ENCODE results near the gene TCL1B. TPM values are rescaled to one million over a fixed set of nuclear protein-coding genes. Genes with fewer than 3 reads are reported as not detected.

TCL1B gene
- polyA plus RNA-seq, 2 of the 4 experiments (the other 2 are of a cell fraction), result not detected

DNA sequence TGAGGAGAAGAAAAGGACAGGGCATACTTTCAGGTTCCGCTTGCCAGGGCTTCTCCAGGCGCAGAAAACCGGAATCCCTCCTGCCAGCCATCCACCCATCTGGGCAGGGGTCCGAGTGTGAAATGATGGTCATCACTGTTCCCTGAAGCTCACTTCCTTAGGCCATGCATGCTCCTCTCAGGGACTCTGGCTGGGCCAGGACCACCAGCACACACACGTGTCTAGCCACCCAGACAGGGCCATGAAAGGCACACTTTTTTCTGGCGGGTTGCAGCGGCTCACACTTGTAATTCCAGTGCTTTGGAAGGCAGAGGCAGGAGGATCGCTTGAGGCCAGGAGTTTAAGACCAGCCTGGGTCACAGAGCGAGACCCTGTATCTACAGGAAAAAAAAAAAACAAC is 26.2 kb downstream of the TCL1B start:
- Histone ChIP-seq H3K4me1 (no peaks in the 10 kb centered on the region), H3K4me3 (no peak overlapping the region), H3K27ac (no peak overlapping the region), H3K9me3 (no peaks in the 10 kb centered on the region), H3K4me2 (no peak overlapping the region)
- no peak for DNase-seq (ENCODE audit: low read depth in 1 of 2, low spot score in 1 of 2)
- ChIA-PET POLR2A (no interaction called here), CTCF (no interaction called here)
- no peak for FAIRE-seq
- ATAC-seq, result no peak
- WGBS (ENCODE audit: missing lambda C conversion rate), result 47% methylated on average over 7 of the region's 9 CpGs
- no peak for TF ChIP-seq RARB (CRISPR knock-in tag; IDR thresholded peaks at IDR 0.05)

DNA sequence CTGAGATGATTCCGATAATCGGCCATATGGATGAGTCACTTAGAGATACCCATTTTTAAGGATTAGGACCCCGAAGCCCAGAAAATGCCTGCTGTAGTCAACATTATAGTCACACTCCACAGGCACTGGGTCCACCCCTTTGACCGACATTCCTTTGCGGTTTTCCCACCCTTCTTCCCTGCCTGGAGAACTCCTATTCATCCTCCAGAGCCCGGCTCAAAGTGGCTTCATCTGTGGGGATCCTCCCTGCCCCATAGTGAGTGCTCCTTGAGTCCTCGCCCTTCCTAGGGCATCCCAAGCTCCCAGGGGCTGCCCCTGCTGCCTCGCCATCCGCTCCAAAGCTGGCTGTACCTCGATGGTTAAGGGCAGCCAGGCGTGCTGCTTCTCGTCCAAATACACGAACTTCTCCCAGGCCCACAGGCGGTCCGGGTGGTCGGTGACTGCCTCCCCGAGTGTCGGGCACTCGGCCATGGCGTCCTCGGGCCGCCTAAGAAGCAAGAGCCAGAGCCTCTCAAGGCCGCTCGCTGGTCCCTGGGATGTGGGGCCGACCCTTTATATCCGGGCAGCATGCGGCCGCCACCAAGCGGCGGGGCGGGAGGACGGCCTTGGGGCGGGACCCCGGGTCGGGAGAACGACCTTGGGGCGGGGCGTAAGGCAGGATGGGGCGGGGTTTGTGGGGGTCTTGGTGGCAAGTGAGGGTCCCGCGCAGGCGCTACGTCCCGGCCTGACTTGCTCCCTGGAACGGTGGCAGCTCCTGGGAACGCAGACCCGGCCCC is 27.6 kb downstream of the TCL1B start, which contains the start of gene TCL1A:
Gene TCL1A (minus strand): TSS at position 530 of the 776 bp plus-strand sequence. CDS start 59 bp downstream, at position 471.
- Histone ChIP-seq H3K4me1 (no peaks in the 10 kb centered on the region), H3K4me2 (no peak within 1 kb of the TSS), H3K27ac (no peak within 1 kb of the TSS), H3K4me3 (no peak within 1 kb of the TSS), H3K9me3 (no peaks in the 10 kb centered on the region)
- WGBS (ENCODE audit: missing lambda C conversion rate), result 56% methylated on average over 23 of the region's 47 CpGs
- FAIRE-seq (no peak), DNase-seq (ENCODE audit: low read depth in 1 of 2, low spot score in 1 of 2) (no peak), ATAC-seq (no peak)
- TF ChIP-seq, protein P1, sequence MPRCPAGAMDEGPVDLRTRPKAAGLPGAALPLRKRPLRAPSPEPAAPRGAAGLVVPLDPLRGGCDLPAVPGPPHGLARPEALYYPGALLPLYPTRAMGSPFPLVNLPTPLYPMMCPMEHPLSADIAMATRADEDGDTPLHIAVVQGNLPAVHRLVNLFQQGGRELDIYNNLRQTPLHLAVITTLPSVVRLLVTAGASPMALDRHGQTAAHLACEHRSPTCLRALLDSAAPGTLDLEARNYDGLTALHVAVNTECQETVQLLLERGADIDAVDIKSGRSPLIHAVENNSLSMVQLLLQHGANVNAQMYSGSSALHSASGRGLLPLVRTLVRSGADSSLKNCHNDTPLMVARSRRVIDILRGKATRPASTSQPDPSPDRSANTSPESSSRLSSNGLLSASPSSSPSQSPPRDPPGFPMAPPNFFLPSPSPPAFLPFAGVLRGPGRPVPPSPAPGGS (IDR thresholded peaks at IDR 0.05), result no peak
- TF ChIP-seq, protein P2, sequence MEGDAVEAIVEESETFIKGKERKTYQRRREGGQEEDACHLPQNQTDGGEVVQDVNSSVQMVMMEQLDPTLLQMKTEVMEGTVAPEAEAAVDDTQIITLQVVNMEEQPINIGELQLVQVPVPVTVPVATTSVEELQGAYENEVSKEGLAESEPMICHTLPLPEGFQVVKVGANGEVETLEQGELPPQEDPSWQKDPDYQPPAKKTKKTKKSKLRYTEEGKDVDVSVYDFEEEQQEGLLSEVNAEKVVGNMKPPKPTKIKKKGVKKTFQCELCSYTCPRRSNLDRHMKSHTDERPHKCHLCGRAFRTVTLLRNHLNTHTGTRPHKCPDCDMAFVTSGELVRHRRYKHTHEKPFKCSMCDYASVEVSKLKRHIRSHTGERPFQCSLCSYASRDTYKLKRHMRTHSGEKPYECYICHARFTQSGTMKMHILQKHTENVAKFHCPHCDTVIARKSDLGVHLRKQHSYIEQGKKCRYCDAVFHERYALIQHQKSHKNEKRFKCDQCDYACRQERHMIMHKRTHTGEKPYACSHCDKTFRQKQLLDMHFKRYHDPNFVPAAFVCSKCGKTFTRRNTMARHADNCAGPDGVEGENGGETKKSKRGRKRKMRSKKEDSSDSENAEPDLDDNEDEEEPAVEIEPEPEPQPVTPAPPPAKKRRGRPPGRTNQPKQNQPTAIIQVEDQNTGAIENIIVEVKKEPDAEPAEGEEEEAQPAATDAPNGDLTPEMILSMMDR (IDR thresholded peaks at IDR 0.05), result no peak
- TF ChIP-seq PHF8 (IDR thresholded peaks at IDR 0.05; ENCODE audit: borderline replicate concordance, low read depth), result no peak
- no peak for TF ChIP-seq SMC3 (IDR thresholded peaks at IDR 0.05)
- no peak for TF ChIP-seq MAZ (IDR thresholded peaks at IDR 0.05; ENCODE audit: borderline replicate concordance, low read depth, low read length)
- no peak for TF ChIP-seq RFX5 (IDR thresholded peaks at IDR 0.05)
- TF ChIP-seq, protein P3, sequence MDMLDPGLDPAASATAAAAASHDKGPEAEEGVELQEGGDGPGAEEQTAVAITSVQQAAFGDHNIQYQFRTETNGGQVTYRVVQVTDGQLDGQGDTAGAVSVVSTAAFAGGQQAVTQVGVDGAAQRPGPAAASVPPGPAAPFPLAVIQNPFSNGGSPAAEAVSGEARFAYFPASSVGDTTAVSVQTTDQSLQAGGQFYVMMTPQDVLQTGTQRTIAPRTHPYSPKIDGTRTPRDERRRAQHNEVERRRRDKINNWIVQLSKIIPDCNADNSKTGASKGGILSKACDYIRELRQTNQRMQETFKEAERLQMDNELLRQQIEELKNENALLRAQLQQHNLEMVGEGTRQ (IDR thresholded peaks at IDR 0.05), result no peak
- TF ChIP-seq ESRRA (IDR thresholded peaks at IDR 0.05; ENCODE audit: borderline replicate concordance, low read length), result no peak
- no peak for TF ChIP-seq KDM1A (IDR thresholded peaks at IDR 0.05; ENCODE audit: low read depth)
- TF ChIP-seq CEBPB (IDR thresholded peaks at IDR 0.05), result no peak
- no peak for TF ChIP-seq NFE2L2 (conservative IDR thresholded peaks at IDR 0.05; ENCODE audit: low read length)
- TF ChIP-seq RAD21 (conservative IDR thresholded peaks at IDR 0.05 in 1 of 2, IDR thresholded peaks at IDR 0.05 in 1 of 2), result no peak
- TF ChIP-seq FOSL2 (IDR thresholded peaks at IDR 0.05), result no peak
- no peak for TF ChIP-seq FOSL2 (CRISPR knock-in tag; IDR thresholded peaks at IDR 0.05)
- TF ChIP-seq CHD2 (IDR thresholded peaks at IDR 0.05; ENCODE audit: low read length, partially characterized antibody), result no peak
- TF ChIP-seq HEYL (CRISPR knock-in tag; IDR thresholded peaks at IDR 0.05), result no peak
- TF ChIP-seq GATA3 (IDR thresholded peaks at IDR 0.05; ENCODE audit: borderline replicate concordance), result no peak
- TF ChIP-seq CHD4 (IDR thresholded peaks at IDR 0.05; ENCODE audit: borderline replicate concordance), result no peak
- TF ChIP-seq, protein P4, sequence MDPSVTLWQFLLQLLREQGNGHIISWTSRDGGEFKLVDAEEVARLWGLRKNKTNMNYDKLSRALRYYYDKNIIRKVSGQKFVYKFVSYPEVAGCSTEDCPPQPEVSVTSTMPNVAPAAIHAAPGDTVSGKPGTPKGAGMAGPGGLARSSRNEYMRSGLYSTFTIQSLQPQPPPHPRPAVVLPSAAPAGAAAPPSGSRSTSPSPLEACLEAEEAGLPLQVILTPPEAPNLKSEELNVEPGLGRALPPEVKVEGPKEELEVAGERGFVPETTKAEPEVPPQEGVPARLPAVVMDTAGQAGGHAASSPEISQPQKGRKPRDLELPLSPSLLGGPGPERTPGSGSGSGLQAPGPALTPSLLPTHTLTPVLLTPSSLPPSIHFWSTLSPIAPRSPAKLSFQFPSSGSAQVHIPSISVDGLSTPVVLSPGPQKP (IDR thresholded peaks at IDR 0.05; ENCODE audit: low read depth, low read length), result no peak
- TF ChIP-seq POLR2AphosphoS2 (conservative IDR thresholded peaks at IDR 0.05; ENCODE audit: low read length), result no peak
- POLR2A ChIA-PET, result no interaction called here
- CTCF ChIA-PET, result no interaction called here
